Thymus (tissue), 11 donors: ENCODE data around the gene ST6GALNAC6. TPM values are rescaled to one million over a fixed set of nuclear protein-coding genes. Genes with fewer than 3 reads are reported as not detected.
"Not testable (repeated sequence)": the region's sequence is repeated elsewhere in the genome, so short reads cannot be mapped to it uniquely, and the experiment has no call there.

ENCODE experiments used
- DNase-seq, 9 donors: peaks; one replicate each; pipeline ENCODE4 v3.0.0-alpha.2; 2013; ENCODE audit warnings: low spot score in 9 of 9, low read depth in 6 of 9, missing footprints in 1 of 9
- H3K27ac ChIP-seq, 2 donors: one replicate each; pipeline ENCODE4 v1.5.1; 2013; ENCODE audit warnings: control low read depth in 1 of 2, low read depth in 1 of 2, low read length in 1 of 2, mild to moderate bottlenecking in 1 of 2, moderate library complexity in 1 of 2
- H3K27me3 ChIP-seq, 2 donors: one replicate each; pipeline ENCODE4 v1.5.1; 2013; ENCODE audit warnings: low read length in 1 of 2; ENCODE audit not compliant: control insufficient read depth in 2 of 2, insufficient read depth in 1 of 2
- H3K36me3 ChIP-seq, 2 donors: one replicate each; pipeline ENCODE4 v1.5.1; 2013; ENCODE audit warnings: low read length in 1 of 2, mild to moderate bottlenecking in 1 of 2, moderate library complexity in 1 of 2; ENCODE audit not compliant: control insufficient read depth in 2 of 2, insufficient read depth in 2 of 2
- H3K4me1 ChIP-seq, 2 donors: one replicate each; pipeline ENCODE4 v1.5.1; 2013; ENCODE audit warnings: low read length in 2 of 2; ENCODE audit not compliant: control insufficient read depth in 2 of 2, insufficient read depth in 2 of 2
- H3K4me3 ChIP-seq, 2 donors: one replicate each; pipeline ENCODE4 v1.5.1; 2013; ENCODE audit warnings: low read length in 2 of 2, control low read depth in 1 of 2, mild to moderate bottlenecking in 1 of 2
- H3K9me3 ChIP-seq, 2 donors: one replicate each; pipeline ENCODE4 v1.5.1; 2013; ENCODE audit warnings: low read length in 1 of 2, mild to moderate bottlenecking in 1 of 2; ENCODE audit not compliant: control insufficient read depth in 2 of 2, insufficient read depth in 1 of 2
- WGBS: extraction: QIAGEN DNeasy Blood & Tissue Kit; methylation state at CpG from one replicate; pipeline ENCODE4 v1.1.7; 2013; 5-methylcytosine and 5-hydroxymethylcytosine counted together
- polyA plus RNA-seq: library from polyadenylated mRNA; stranded (reverse); fragments of 200-250 nt; gene quantifications from one replicate; pipeline ENCODE4 v1.2.3, GENCODE V29; 2013
- total RNA-seq: library from RNA; stranded (reverse); fragments of 120-200 nt; gene quantifications from one replicate; pipeline ENCODE4 v1.2.4, GENCODE V29; 2013
- donor health status: healthy.

The ST6GALNAC6 gene
- total and polyA plus RNA-seq, 2 donors: 16.2 to 42.8 TPM

GRCh38 chr9:127850286-127850830 lies 49.0 kb downstream of the ST6GALNAC6 start:
- DNase-seq: no peak
- no peaks in the 10 kb centered on the region for H3K27me3 ChIP-seq
- peaks cover 13 to 17% of the 10 kb centered on the region in 2 donors for H3K4me1 ChIP-seq
- H3K4me3 ChIP-seq: no peak overlapping the region
- peaks cover 6 to 21% of the 10 kb centered on the region in 2 donors for H3K9me3 ChIP-seq
- peaks cover 0 to 4% of the 10 kb centered on the region in 2 donors for H3K36me3 ChIP-seq
- no peak overlapping the region for H3K27ac ChIP-seq
- WGBS: 98% methylated on average over 17 of the region's 17 CpGs

DNA sequence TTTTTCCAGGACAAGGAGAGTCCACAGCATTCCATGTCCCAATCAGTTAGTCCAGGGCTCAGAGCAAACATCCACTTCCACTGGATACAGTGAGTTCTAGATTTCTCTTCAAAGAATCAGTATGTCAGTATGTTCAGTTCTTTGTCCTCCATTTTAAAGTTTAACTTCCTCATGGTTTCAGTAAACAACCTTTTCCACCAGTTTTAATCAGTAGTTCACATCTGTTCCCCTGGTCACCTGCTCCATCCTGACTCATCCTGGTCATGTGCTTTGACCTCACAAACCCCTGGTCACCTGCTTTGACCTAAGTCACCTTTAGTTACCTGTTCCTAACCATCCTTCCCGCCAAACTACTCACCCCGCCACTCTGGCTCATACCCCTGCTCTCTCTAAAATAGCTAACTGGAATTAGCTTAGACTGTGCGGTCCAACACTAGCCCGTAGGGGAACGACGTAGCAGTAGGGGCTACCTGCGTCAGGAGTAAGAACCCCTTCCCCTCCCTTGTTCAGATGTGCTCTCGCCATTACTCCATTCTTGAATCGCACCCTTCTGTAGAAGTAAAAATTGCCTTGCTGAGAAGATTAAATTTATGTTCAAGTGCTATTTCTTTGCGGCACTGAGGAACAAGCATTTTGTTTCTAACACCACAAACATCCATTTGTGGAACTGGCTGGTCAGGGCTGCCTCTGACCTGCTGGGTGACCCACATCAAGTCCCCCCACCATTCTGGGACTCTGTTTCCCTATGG lies 50.5 kb downstream of the ST6GALNAC6 start:
- Histone ChIP-seq H3K27ac (no peak overlapping the region), H3K27me3 (no peaks in the 10 kb centered on the region), H3K4me3 (no peak overlapping the region), H3K36me3 (peaks cover 0 to 4% of the 10 kb centered on the region in 2 donors), H3K9me3 (peaks cover 6 to 21% of the 10 kb centered on the region in 2 donors), H3K4me1 (peaks cover 3 to 9% of the 10 kb centered on the region in 2 donors)
- no peak for DNase-seq
- WGBS: 89% methylated on average over 10 of the region's 10 CpGs

DNA sequence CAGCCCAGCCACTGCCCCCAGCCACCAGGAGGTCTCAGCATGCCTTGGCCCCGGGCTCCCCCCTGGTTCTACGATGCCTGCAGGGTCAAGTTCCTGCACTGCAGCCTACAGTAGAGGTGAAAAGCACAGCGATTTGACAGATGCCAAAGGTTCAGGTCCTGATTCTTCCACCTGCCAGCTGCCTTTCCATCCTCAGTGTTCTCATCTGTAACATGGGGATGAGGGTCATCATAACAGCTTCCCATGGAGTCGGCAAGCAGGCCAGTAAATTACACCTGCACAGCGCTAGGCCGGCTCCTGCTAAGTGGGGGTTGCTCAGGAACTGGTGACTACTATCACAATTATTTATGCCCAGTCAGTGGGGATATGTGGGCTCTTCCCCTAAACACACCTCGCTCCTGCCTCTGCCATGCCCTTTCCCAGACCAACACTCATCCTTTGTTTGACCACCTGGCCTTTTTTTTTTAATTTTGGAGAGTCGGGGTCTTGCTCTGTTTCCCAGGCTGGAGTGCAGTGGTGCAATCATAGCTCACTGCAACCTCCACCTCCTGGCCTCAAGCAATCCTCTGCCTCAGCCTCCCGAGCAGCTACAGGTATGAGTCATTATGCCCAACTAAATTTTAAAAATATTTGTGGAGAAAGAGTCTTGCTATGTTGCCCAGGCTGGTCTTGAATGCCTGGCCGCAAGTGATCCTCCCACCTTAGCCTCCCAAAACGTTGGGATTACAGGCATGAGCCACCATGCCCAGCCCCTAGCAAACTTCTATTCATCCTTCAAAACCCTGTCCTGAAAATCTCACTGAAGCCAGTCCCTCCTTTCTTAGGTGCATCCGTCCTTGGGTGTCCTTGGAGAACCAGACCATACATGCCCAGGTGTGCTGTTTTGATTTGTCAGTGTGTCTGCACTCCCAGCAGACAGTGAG lies 51.3 kb downstream of the ST6GALNAC6 start:
- H3K36me3 ChIP-seq: peaks cover 0 to 4% of the 10 kb centered on the region in 2 donors
- peaks cover 6 to 21% of the 10 kb centered on the region in 2 donors for H3K9me3 ChIP-seq
- DNase-seq: no peak
- WGBS: 89% methylated on average over 12 of the region's 12 CpGs
- H3K27ac ChIP-seq: no peak overlapping the region
- peaks cover 0 to 1% of the 10 kb centered on the region in 2 donors for H3K4me1 ChIP-seq
- no peaks in the 10 kb centered on the region for H3K27me3 ChIP-seq
- no peak overlapping the region for H3K4me3 ChIP-seq

DNA sequence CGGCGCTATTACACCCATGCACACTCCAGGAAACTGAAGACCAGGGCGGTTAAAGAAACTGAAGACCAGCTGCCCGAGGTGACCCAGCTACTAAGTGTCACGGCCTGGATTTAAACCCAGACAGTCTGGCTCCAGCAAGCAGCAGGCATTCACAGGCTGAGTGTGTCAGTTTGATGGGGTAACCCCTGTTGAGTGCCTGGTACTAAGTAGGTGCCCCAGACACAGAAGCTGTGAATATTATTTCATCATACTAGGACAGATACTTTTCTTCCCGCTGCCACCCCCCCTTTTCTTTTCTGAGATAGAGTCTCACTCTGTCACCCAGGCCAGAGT lies 52.3 kb downstream of the ST6GALNAC6 start:
- Histone ChIP-seq H3K36me3 (no peaks in the 10 kb centered on the region), H3K4me3 (no peak overlapping the region), H3K9me3 (peaks cover 6 to 21% of the 10 kb centered on the region in 2 donors), H3K27ac (no peak overlapping the region), H3K27me3 (no peaks in the 10 kb centered on the region), H3K4me1 (no peaks in the 10 kb centered on the region)
- WGBS: 95% methylated on average over 6 of the region's 6 CpGs
- DNase-seq: no peak

- Histone ChIP-seq H3K9me3 (peaks cover 6 to 21% of the 10 kb centered on the region in 2 donors), H3K27me3 (no peaks in the 10 kb centered on the region), H3K27ac (no peak overlapping the region), H3K4me1 (no peaks in the 10 kb centered on the region), H3K4me3 (no peak overlapping the region), H3K36me3 (no peaks in the 10 kb centered on the region)
- WGBS: 93% methylated on average over 18 of the region's 18 CpGs
- no peak for DNase-seq
Measured at GRCh38 chr9:127846443-127847177, 52.8 kb downstream of the ST6GALNAC6 start.

- peaks cover 6 to 26% of the 10 kb centered on the region in 2 donors for H3K9me3 ChIP-seq
- not testable (repeated sequence) for H3K4me1 ChIP-seq, DNase-seq, H3K27ac ChIP-seq, H3K4me3 ChIP-seq, H3K27me3 ChIP-seq, H3K36me3 ChIP-seq
- 98% methylated on average over 4 of the region's 4 CpGs for WGBS
Measured at GRCh38 chr9:127845619-127846018, 53.8 kb downstream of the ST6GALNAC6 start.

DNA sequence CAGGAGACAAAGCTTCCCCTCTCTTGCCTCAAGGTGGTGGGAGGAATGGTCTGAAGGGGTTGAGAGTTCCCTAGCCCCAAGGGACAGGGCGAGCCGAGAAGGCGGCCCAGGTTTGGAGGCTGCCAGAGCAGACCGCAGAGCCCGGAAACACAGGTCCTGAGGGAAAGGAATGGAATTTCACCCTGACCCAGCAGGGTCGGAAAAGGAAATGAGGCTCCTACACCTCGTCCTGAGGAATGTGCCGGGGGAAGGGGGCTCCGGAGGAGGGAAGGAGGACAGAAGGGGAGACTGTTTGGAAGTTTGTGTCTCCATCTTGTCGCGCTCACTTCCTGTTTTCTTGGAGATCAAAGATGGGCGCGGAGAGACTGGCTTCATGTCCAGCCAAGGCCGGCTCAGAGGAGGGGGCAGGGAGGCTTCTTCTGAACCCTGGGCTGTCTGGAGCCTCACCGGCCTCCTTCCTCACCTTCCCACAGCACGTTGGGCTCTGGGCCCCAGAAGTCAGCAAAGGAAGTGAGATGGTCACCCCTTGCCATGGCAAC lies 54.5 kb downstream of the ST6GALNAC6 start:
- H3K36me3 ChIP-seq: no peaks in the 10 kb centered on the region
- WGBS: 93% methylated on average over 16 of the region's 16 CpGs

GRCh38 chr9:127841087-127841835 lies 58.1 kb downstream of the ST6GALNAC6 start:
- peaks cover 0 to 4% of the 10 kb centered on the region in 2 donors for H3K9me3 ChIP-seq
- H3K27me3 ChIP-seq: no peaks in the 10 kb centered on the region
- H3K4me1 ChIP-seq: peaks cover 0 to 4% of the 10 kb centered on the region in 2 donors
- H3K4me3 ChIP-seq: no peak overlapping the region
- DNase-seq: no peak
- H3K36me3 ChIP-seq: peaks cover 0 to 3% of the 10 kb centered on the region in 2 donors
- H3K27ac ChIP-seq: no peak overlapping the region
- WGBS: 96% methylated on average over 15 of the region's 15 CpGs

More for the DNA sequence above, 54.5 kb downstream of the ST6GALNAC6 start:
- H3K27me3 ChIP-seq: no peaks in the 10 kb centered on the region
- H3K4me3 ChIP-seq: no peak overlapping the region
- no peak overlapping the region for H3K27ac ChIP-seq
- peaks cover 3 to 18% of the 10 kb centered on the region in 2 donors for H3K9me3 ChIP-seq
- no peaks in the 10 kb centered on the region for H3K4me1 ChIP-seq
- no peak for DNase-seq
